ENCODE data around the gene ZNF214. TPM values are rescaled to one million over a fixed set of nuclear protein-coding genes. Genes with fewer than 3 reads are reported as not detected.

The ZNF214 gene
- total RNA-seq (2022; extraction: Qiagen RNA extraction): 0.54 to 1.1 TPM (median 0.88 TPM) in 5 replicates

GRCh38 chr11:7020183-7020917 lies at the start of gene ZNF214, which contains the start of gene NLRP14:
Gene ZNF214, minus strand, starts transcription at chr11:7020346. Its CDS starts 17,511 bp downstream, at chr11:7002835.
Gene NLRP14, plus strand, starts transcription at chr11:7020479. Its CDS starts 18,108 bp downstream, at chr11:7038587.

Other genes starting within 250 kb of the ZNF214 start
- 0.05 to 0.08 TPM (median 0.05 TPM) in 3 of 5 replicates, not detected in the others for gene OR2AG2, start 248.4 kb downstream of the ZNF214 start, total RNA-seq (2022; extraction: Qiagen RNA extraction)
- not detected in 5 replicates for gene OR2AG1, start 237.3 kb downstream of the ZNF214 start, total RNA-seq (2022; extraction: Qiagen RNA extraction)
- not detected in 5 replicates for gene OR6A2, start 220.7 kb downstream of the ZNF214 start, total RNA-seq (2022; extraction: Qiagen RNA extraction)
- not detected in 5 replicates for gene OR10A5, start 174.7 kb downstream of the ZNF214 start, total RNA-seq (2022; extraction: Qiagen RNA extraction)
- gene OR10A2, start 157.3 kb downstream of the ZNF214 start, total RNA-seq (2022; extraction: Qiagen RNA extraction): not detected in 5 replicates
- not detected in 5 replicates for gene OR10A4, start 143.7 kb downstream of the ZNF214 start, total RNA-seq (2022; extraction: Qiagen RNA extraction)
- not detected in 5 replicates for gene OR2D2, start 127.8 kb downstream of the ZNF214 start, total RNA-seq (2022; extraction: Qiagen RNA extraction)
- gene OR2D3, start 99.3 kb downstream of the ZNF214 start, total RNA-seq (2022; extraction: Qiagen RNA extraction): not detected in 5 replicates
- 0.76 to 1.2 TPM (median 0.97 TPM) in 5 replicates for gene ZNF215, start 93.9 kb downstream of the ZNF214 start, total RNA-seq (2022; extraction: Qiagen RNA extraction)
- not detected in 5 replicates for gene NLRP14, start 133 bp upstream of the ZNF214 start, total RNA-seq (2022; extraction: Qiagen RNA extraction)
- not detected in 5 replicates for gene RBMXL2, start 68.7 kb upstream of the ZNF214 start, total RNA-seq (2022; extraction: Qiagen RNA extraction)
- 0.09 to 0.16 TPM (median 0.15 TPM) in 5 replicates for gene SYT9, start 231.6 kb upstream of the ZNF214 start, total RNA-seq (2022; extraction: Qiagen RNA extraction)